Endometrial microvascular endothelial cells (primary cell): ENCODE results near the gene RNF146. TPM values are rescaled to one million over a fixed set of nuclear protein-coding genes. Genes with fewer than 3 reads are reported as not detected.

ENCODE experiments used
- in situ Hi-C: cut with HindIII; loops from 2 replicates; pipeline ENCODE4 v1.10.0; 2017; ENCODE audit warnings: low sequenced_read_pairs, low pct_unique_long_range_greater_than_20kb; ENCODE audit errors: inconsistent ontology term
- total RNA-seq: library from RNA; depleted of rRNA; stranded (reverse); fragments of >200 nt; gene quantifications from one replicate; pipeline ENCODE4 v1.2.3, GENCODE V29; 2015; ENCODE audit errors: inconsistent ontology term

Gene RNF146
- total RNA-seq, 1 donor from 2014 or later: 16.8 TPM

- in situ Hi-C loops: no loop called here
Observed at GRCh38 chr6:127277878-127278843, 11.5 kb downstream of the RNF146 start.

GRCh38 chr6:127279815-127280214 is 13.2 kb downstream of the RNF146 start:
- in situ Hi-C loops: no loop called here

- in situ Hi-C loops: no loop called here
Observed at GRCh38 chr6:127282184-127282583, 15.5 kb downstream of the RNF146 start.

GRCh38 chr6:127288705-127289104 is 22.0 kb downstream of the RNF146 start:
- in situ Hi-C loops: no loop called here

GRCh38 chr6:127289934-127290333 is 23.3 kb downstream of the RNF146 start:
- in situ Hi-C loops: no loop called here

GRCh38 chr6:127290391-127291265 is 24.0 kb downstream of the RNF146 start:
- in situ Hi-C loops: no loop called here

GRCh38 chr6:127291495-127291894 is 24.8 kb downstream of the RNF146 start:
- in situ Hi-C loops: no loop called here

GRCh38 chr6:127297502-127298070 is 30.9 kb downstream of the RNF146 start:
- in situ Hi-C loops: no loop called here

- in situ Hi-C loops: no loop called here
Observed at GRCh38 chr6:127298475-127298874, 31.8 kb downstream of the RNF146 start.

- in situ Hi-C loops: no loop called here
Observed at GRCh38 chr6:127299522-127300240, 33.0 kb downstream of the RNF146 start.

- in situ Hi-C loops: no loop called here
Observed at GRCh38 chr6:127300411-127300810, 33.7 kb downstream of the RNF146 start.

- in situ Hi-C loops: no loop called here
Observed at GRCh38 chr6:127301199-127301700, 34.6 kb downstream of the RNF146 start.

- in situ Hi-C loops: no loop called here
Observed at GRCh38 chr6:127302728-127303660, 36.3 kb downstream of the RNF146 start.

- in situ Hi-C loops: no loop called here
Observed at GRCh38 chr6:127303917-127304316, 37.3 kb downstream of the RNF146 start.

- in situ Hi-C loops: no loop called here
Observed at GRCh38 chr6:127305741-127306140, 39.1 kb downstream of the RNF146 start.

- in situ Hi-C loops: no loop called here
Observed at GRCh38 chr6:127317388-127318128, 50.9 kb downstream of the RNF146 start.

- in situ Hi-C loops: no loop called here
Observed at GRCh38 chr6:127319686-127320085, 53.0 kb downstream of the RNF146 start.
